C4-2B (cell line): Measurements from ENCODE around the gene MYLK3.

Experiments
- H3K27ac ChIP-seq: fragments of 450-650 bp; 2 replicates; pipeline ENCODE4 v1.5.1; 2017
- CTCF ChIP-seq: fragments of 450-650 bp; conservative IDR thresholded peaks from 2 replicates; pipeline ENCODE4 v1.5.1; 2017; ENCODE audit warnings: mild to moderate bottlenecking
- ZFX ChIP-seq: fragments of 450-650 bp; IDR thresholded peaks from 2 replicates; pipeline ENCODE4 v1.6.1; 2017

MYLK3 gene

DNA sequence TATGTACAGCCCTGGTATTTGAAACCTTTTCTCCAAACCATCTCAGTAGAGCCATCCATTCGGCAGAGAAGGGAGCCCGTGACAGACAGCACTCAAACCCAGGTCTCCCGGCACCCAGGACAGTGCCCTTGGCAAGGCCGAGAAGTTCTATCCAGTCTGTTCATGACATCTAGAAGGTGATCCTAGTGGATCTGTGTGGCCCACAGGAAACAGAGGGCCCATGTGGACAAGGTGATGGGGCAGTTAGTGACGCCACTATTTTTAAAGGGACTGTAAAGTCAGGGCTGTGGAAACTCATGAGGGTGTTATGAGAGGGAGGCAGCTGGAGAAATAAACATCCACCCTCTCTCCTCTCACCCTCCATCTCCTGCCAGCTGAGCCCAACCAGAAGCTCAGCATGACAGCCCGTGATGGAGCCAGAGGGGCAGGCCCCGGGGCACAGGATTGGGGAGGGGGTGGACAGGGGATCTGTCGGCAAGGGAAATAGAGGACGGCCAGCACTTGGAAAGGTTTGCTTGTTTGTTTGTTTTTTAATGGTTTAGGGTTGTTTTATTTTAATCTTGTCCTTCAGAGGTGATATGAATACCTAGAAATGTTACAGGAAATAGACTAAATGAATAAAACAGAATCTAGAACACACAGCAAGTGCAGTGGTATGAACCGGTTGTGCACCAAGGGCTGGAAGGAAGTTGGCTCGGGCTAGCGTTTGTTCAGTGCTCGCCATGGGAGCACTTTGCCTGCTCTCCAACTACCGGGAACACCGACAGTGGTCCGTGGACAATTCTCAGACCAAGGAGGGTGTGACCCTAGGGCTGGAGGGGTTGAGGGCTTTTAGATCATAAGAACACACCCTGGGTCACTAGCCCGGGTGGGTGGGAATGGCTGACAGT is 17.1 kb downstream of the MYLK3 start:
- TF ChIP-seq CTCF (no peak), ZFX (no peak)
- H3K27ac ChIP-seq: no peak overlapping the region

GRCh38 chr16:46730126-46730525 is 18.0 kb downstream of the MYLK3 start:
- H3K27ac ChIP-seq: no peak overlapping the region
- TF ChIP-seq CTCF (no peak), ZFX (no peak)

DNA sequence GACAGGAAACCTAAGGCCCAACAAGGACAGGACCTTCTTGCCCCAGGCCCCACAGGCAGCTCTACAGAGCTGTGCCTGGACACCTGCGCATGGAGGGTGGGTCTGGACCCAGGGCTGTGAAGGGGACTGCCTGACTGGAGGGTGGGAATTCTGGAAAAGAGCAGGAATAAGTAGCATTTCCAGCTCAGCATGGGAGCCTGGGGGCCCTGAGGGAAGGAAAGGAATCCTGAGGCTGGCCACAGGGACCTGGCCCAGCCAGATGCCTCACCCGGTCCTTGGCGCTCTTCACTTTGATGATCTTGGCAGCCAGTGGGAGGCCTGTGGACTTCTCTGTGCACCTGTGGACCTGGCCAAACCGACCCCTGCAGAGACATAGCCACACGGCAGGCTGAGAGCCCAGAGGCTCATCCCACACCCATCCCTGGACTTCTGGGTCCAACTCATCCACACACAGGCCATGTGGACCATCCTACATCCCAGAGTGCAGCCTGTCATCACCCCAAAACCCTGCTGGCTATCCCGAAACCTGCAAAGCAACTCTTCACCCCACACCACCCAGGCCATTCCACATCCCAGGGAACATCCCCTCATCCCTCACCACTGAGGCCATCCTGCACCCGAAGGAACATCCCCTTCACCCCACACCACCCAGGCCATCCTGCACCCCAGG is 18.7 kb downstream of the MYLK3 start:
- TF ChIP-seq ZFX (no peak), CTCF (no peak)
- no peak overlapping the region for H3K27ac ChIP-seq

DNA sequence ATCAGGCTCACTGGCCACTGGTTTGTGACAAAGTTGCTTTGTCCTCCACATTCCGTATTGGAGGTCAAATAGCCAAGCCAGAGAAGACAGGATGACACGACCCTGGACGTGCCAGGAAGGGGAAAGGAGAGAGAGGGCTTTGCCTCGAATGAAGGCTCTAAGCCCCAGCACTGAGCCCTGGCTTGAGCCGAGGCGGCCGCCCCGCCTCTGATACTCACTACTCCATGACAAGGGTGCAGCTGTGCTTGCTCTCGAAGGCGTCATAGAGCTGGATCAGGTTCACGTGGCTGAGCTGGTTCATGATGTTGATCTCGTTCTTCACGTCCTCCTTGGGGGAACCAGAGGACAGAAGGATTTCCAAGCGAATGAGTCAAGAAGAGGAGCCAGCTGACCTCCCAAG is 19.3 kb downstream of the MYLK3 start:
- no peak for TF ChIP-seq CTCF
- no peak for TF ChIP-seq ZFX
- no peak overlapping the region for H3K27ac ChIP-seq

GRCh38 chr16:46727630-46728029 is 20.5 kb downstream of the MYLK3 start:
- no peak overlapping the region for H3K27ac ChIP-seq

DNA sequence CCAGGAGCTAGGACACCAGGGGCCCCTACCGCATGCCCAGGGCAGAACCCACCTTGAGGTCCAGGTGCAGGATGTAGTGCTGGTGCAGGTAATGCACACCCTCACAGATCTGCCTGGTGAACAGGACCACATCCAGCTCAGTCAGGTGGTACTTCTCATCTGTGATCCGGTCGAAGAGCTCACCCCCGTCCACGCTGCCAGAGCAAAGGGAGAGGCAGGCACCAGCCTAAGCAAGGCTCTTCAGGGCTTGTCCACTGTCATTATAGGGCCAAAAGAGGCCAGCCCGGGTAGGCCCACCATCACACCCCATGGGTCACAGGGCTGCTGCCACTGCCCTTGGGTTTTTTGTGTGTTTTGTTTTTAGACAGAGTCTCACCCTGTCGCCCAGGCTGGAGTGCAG is 21.0 kb downstream of the MYLK3 start:
- TF ChIP-seq CTCF (no peak), ZFX (no peak)
- no peak overlapping the region for H3K27ac ChIP-seq

More at GRCh38 chr16:46727630-46728029, 20.5 kb downstream of the MYLK3 start:
- TF ChIP-seq ZFX (no peak), CTCF (no peak)

GRCh38 chr16:46721885-46722284 is 26.3 kb downstream of the MYLK3 start:
- TF ChIP-seq ZFX (no peak), CTCF (no peak)
- no peak overlapping the region for H3K27ac ChIP-seq
